Panc1 (cell line): Measurements from ENCODE around the gene MFAP4. TPM values are rescaled to one million over a fixed set of nuclear protein-coding genes. Genes with fewer than 3 reads are reported as not detected.

Source experiments
- ATAC-seq: fragments of 200-7000 bp; cut with Tn5 transposase; 2 replicates; pipeline ENCODE4 v1.9.1; 2020; ENCODE audit warnings: mild to moderate bottlenecking, moderate library complexity
- BruUV-seq: library from RNA; stranded (reverse); fragments of 400-500 nt; replicated peaks from 2 replicates; lab custom pipeline; 2021; lab: Mats Ljungman, UMichigan
- CTCF ChIA-PET: fragments of 300-600 bp; sonication (Branson Sonifier 250); formaldehyde crosslinking; loops from one replicate; lab custom pipeline; 2022; ENCODE audit warnings: antibody characterized with exemption; lab: Charles Lee
- POLR2A ChIA-PET: fragments of 300-600 bp; sonication (Branson Sonifier 250); formaldehyde crosslinking; loops from one replicate; lab custom pipeline; 2022; ENCODE audit warnings: antibody characterized with exemption; lab: Charles Lee
- DNase-seq: peaks from one replicate; pipeline ENCODE4 v3.0.0-alpha.2; 2010; ENCODE audit warnings: low read depth, low spot score
- H3K27ac ChIP-seq: 2 replicates; pipeline ENCODE4 v1.5.1; 2011; ENCODE audit warnings: mild to moderate bottlenecking, low read length, inconsistent platforms
- H3K27me3 ChIP-seq: fragments of 200-500 bp; sonication (Bioruptor generic); 2 replicates; pipeline ENCODE4 v1.6.0; 2014; ENCODE audit warnings: low read length, inconsistent platforms; ENCODE audit not compliant: control insufficient read depth, insufficient read depth
- H3K36me3 ChIP-seq: fragments of 200-500 bp; sonication (Bioruptor generic); 2 replicates; pipeline ENCODE4 v1.5.1; 2014; ENCODE audit warnings: inconsistent platforms, mild to moderate bottlenecking, low read length, moderate library complexity; ENCODE audit not compliant: control insufficient read depth, insufficient read depth
- H3K4me1 ChIP-seq: 2 replicates; pipeline ENCODE4 v1.5.1; 2011; ENCODE audit warnings: inconsistent platforms, mild to moderate bottlenecking, low read length, moderate library complexity; ENCODE audit not compliant: control insufficient read depth, insufficient read depth
- H3K4me3 ChIP-seq, 2 experiments: 2 replicates each; pipeline ENCODE4 v1.5.1; 2011 to 2012; ENCODE audit warnings: low read depth in 2 of 2, low read length in 2 of 2, mild to moderate bottlenecking in 2 of 2, inconsistent platforms in 1 of 2, moderate library complexity in 1 of 2
- H3K9me3 ChIP-seq: fragments of 200-500 bp; sonication (Bioruptor generic); 2 replicates; pipeline ENCODE4 v1.5.1; 2014; ENCODE audit warnings: low read depth, mild to moderate bottlenecking, inconsistent platforms, low read length, moderate library complexity; ENCODE audit not compliant: control insufficient read depth, insufficient read depth
- CTCF ChIP-seq: fragments of 450-650 bp; IDR thresholded peaks from 2 replicates; pipeline ENCODE4 v1.5.1; 2017; ENCODE audit warnings: mild to moderate bottlenecking
- POLR2AphosphoS5 ChIP-seq: IDR thresholded peaks from 2 replicates; pipeline ENCODE4 v1.6.1; 2012; ENCODE audit warnings: mild to moderate bottlenecking, low read depth, low read length, moderate library complexity
- REST ChIP-seq, 2 experiments: IDR thresholded peaks; 2 replicates each; pipeline ENCODE4 v1.6.1; 2011 to 2012; ENCODE audit warnings: low read depth in 2 of 2, control low read depth in 1 of 2, low read length in 1 of 2, mild to moderate bottlenecking in 1 of 2, moderate library complexity in 1 of 2; ENCODE audit not compliant: insufficient read depth in 1 of 2
- SIN3A ChIP-seq: IDR thresholded peaks from 2 replicates; pipeline ENCODE4 v1.6.1; 2012; ENCODE audit warnings: low read depth, mild to moderate bottlenecking, low read length, moderate library complexity, borderline replicate concordance; ENCODE audit not compliant: insufficient read depth
- TCF7L2 ChIP-seq: IDR thresholded peaks from 2 replicates; pipeline ENCODE4 v1.6.1; 2011; ENCODE audit warnings: mild to moderate bottlenecking, low read depth, low read length, inconsistent platforms
- in situ Hi-C: cut with HindIII; loops from 2 replicates; pipeline ENCODE4 v1.10.0; 2016; ENCODE audit warnings: low sequenced_read_pairs, low pct_unique_long_range_greater_than_20kb
- intact Hi-C: fragments of 100-400 bp; cut with micrococcal nuclease; formaldehyde crosslinking; loops from one replicate; pipeline ENCODE4 v1.10.0; 2022; ENCODE audit not compliant: unreplicated experiment
- total RNA-seq: library from RNA; stranded (reverse); gene quantifications from one replicate; pipeline ENCODE4 v1.2.1, GENCODE V29; 2021; ENCODE audit not compliant: unreplicated experiment

The MFAP4 gene
- total RNA-seq, 1 experiment from 2014 or later = 0.92 TPM

- TF ChIP-seq POLR2AphosphoS5 (no peak), CTCF (no peak), SIN3A (no peak), TCF7L2 (no peak), REST (IDR thresholded peaks at IDR 0.05; ENCODE audit: insufficient read depth in 1 of 2, low read depth in 2 of 2, low read length in 1 of 2) (no peak)
- Histone ChIP-seq H3K9me3 (no peaks in the 10 kb centered on the region), H3K27ac (no peak overlapping the region), H3K4me1 (peaks cover 12% of the 10 kb centered on the region), H3K4me3 (no peak overlapping the region), H3K36me3 (no peaks in the 10 kb centered on the region), H3K27me3 (no peaks in the 10 kb centered on the region)
- in situ Hi-C loops = no loop called here
- DNase-seq (no peak), ATAC-seq (no peak)
- CTCF ChIA-PET = no interaction called here
- POLR2A ChIA-PET = no interaction called here
- no TSS peak for BruUV-seq
- intact Hi-C loops = no loop called here
Measured at GRCh38 chr17:19388791-19389785, 2.1 kb upstream of the MFAP4 start.

- H3K27me3 ChIP-seq = no peaks in the 10 kb centered on the region
- no peaks in the 10 kb centered on the region for H3K9me3 ChIP-seq
- POLR2A ChIA-PET = no interaction called here
- H3K36me3 ChIP-seq = no peaks in the 10 kb centered on the region
- intact Hi-C loops = no loop called here
- H3K27ac ChIP-seq = no peak overlapping the region
- H3K4me1 ChIP-seq = peaks cover 12% of the 10 kb centered on the region
- TF ChIP-seq REST (IDR thresholded peaks at IDR 0.05; ENCODE audit: insufficient read depth in 1 of 2, low read depth in 2 of 2, low read length in 1 of 2) (no peak), TCF7L2 (no peak), SIN3A (no peak)
- ATAC-seq (no peak), DNase-seq (no peak)
- CTCF ChIA-PET = no interaction called here
- BruUV-seq = no TSS peak
- in situ Hi-C loops = no loop called here
- no peak overlapping the region for H3K4me3 ChIP-seq
Measured at GRCh38 chr17:19387921-19388521, 1.0 kb upstream of the MFAP4 start.
